GM12891 (cell line): ENCODE data around the gene DOCK2.
A peak's percentile ranks its signal among the peaks of the same experiment; 100 is the strongest.
"Not testable (repeated sequence)": the region's sequence is repeated elsewhere in the genome, so short reads cannot be mapped to it uniquely, and the experiment has no call there.

Source experiments
- DNase-seq: peaks from one replicate; pipeline ENCODE4 v3.0.0; 2011; ENCODE audit warnings: low spot score; ENCODE audit not compliant: insufficient read length
- FAIRE-seq: peaks from 2 replicates; lab custom pipeline; 2011; peaks lifted over from hg19 to GRCh38; lab: Jason Lieb, UNC
- PAX5 ChIP-seq: IDR thresholded peaks from 2 replicates; pipeline ENCODE4 v1.6.1; 2011; ENCODE audit warnings: low read length, moderate library complexity, mild to moderate bottlenecking; ENCODE audit not compliant: insufficient read depth, severe bottlenecking
- POLR2A ChIP-seq: IDR thresholded peaks from 2 replicates; pipeline ENCODE4 v1.6.1; 2011; ENCODE audit warnings: low read depth, low read length, control low read depth
- POLR2AphosphoS5 ChIP-seq: IDR thresholded peaks from 2 replicates; pipeline ENCODE4 v1.6.1; 2011; ENCODE audit warnings: low read depth, low read length, control low read depth
- POU2F2 ChIP-seq: IDR thresholded peaks from 2 replicates; pipeline ENCODE4 v1.6.1; 2011; ENCODE audit warnings: low read depth, mild to moderate bottlenecking, control low read depth, low read length, moderate library complexity
- SPI1 ChIP-seq: IDR thresholded peaks from 2 replicates; pipeline ENCODE4 v1.6.1; 2011; ENCODE audit warnings: low read depth, low read length, control low read depth
- TAF1 ChIP-seq: IDR thresholded peaks from 2 replicates; pipeline ENCODE4 v1.6.1; 2011; ENCODE audit warnings: low read depth, low read length, control low read depth

DOCK2 gene

GRCh38 chr5:169711551-169712225 lies 74.6 kb downstream of the DOCK2 start:
- TF ChIP-seq POU2F2, result no peak
- no peak for DNase-seq
- no peak for FAIRE-seq

- no peak for DNase-seq
- FAIRE-seq, result no peak
Measured at GRCh38 chr5:169712428-169712827, 75.4 kb downstream of the DOCK2 start.

GRCh38 chr5:169716287-169716686 lies 79.2 kb downstream of the DOCK2 start:
- FAIRE-seq (no peak), DNase-seq (no peak)

More at GRCh38 chr5:169712428-169712827, 75.4 kb downstream of the DOCK2 start:
- TF ChIP-seq POU2F2 (no peak), POLR2AphosphoS5 (no peak), POLR2A (no peak), SPI1 (no peak), PAX5 (no peak), TAF1 (no peak)

GRCh38 chr5:169717288-169717687 lies 80.2 kb downstream of the DOCK2 start:
- no peak for DNase-seq
- no peak for TF ChIP-seq POLR2A
- TF ChIP-seq SPI1, result no peak
- no peak for TF ChIP-seq TAF1
- TF ChIP-seq PAX5, result no peak
- TF ChIP-seq POU2F2, result no peak
- TF ChIP-seq POLR2AphosphoS5, result no peak
- FAIRE-seq, result no peak

More at GRCh38 chr5:169716287-169716686, 79.2 kb downstream of the DOCK2 start:
- TF ChIP-seq PAX5, result no peak
- no peak for TF ChIP-seq POLR2A
- no peak for TF ChIP-seq POLR2AphosphoS5
- no peak for TF ChIP-seq POU2F2
- TF ChIP-seq SPI1, result no peak
- no peak for TF ChIP-seq TAF1

GRCh38 chr5:169719360-169720314 lies 82.6 kb downstream of the DOCK2 start:
- no peak for DNase-seq
- no peak for TF ChIP-seq PAX5
- peak; percentile 66 for TF ChIP-seq SPI1
- FAIRE-seq, result peak; percentile 78

- no peak for TF ChIP-seq PAX5
- no peak for TF ChIP-seq POLR2AphosphoS5
- no peak for TF ChIP-seq POLR2A
- no peak for TF ChIP-seq SPI1
- no peak for TF ChIP-seq TAF1
- no peak for TF ChIP-seq POU2F2
- FAIRE-seq (no peak), DNase-seq (no peak)
Measured at GRCh38 chr5:169721771-169722170, 84.7 kb downstream of the DOCK2 start.

- no peak for DNase-seq
- FAIRE-seq, result no peak
- TF ChIP-seq POU2F2 (no peak), SPI1 (no peak), POLR2A (no peak), TAF1 (no peak), POLR2AphosphoS5 (no peak), PAX5 (no peak)
Measured at GRCh38 chr5:169723103-169723831, 86.2 kb downstream of the DOCK2 start.

- TF ChIP-seq POU2F2, result no peak
- TF ChIP-seq TAF1, result no peak
- TF ChIP-seq SPI1, result no peak
- TF ChIP-seq POLR2AphosphoS5, result no peak
- TF ChIP-seq PAX5, result no peak
- no peak for TF ChIP-seq POLR2A
- no peak for DNase-seq
- no peak for FAIRE-seq
Measured at GRCh38 chr5:169724303-169725087, 87.4 kb downstream of the DOCK2 start.

GRCh38 chr5:169725665-169726064 lies 88.6 kb downstream of the DOCK2 start:
- not testable (repeated sequence) for DNase-seq, FAIRE-seq
